Esophagus muscularis mucosa (tissue), 3 donors: ENCODE data around the gene NDUFB2.

Experiments
- EP300 ChIP-seq: sonication (generic); formaldehyde crosslinking; IDR thresholded peaks from one replicate; pipeline ENCODE4 v1.6.1; 2017; ENCODE audit warnings: antibody characterized with exemption
- TF ChIP-seq, protein P1 (sequence below), 3 experiments: fragments of 200-600 bp in 2 of 3; fragments of 450-650 bp in 1 of 3; sonication (generic) in 2 of 3; IDR thresholded peaks; one replicate each; pipeline ENCODE4 v1.5.1; 2017 to 2019; ENCODE audit warnings: antibody characterized with exemption in 3 of 3, mild to moderate bottlenecking in 2 of 3, moderate library complexity in 1 of 3

DNA sequence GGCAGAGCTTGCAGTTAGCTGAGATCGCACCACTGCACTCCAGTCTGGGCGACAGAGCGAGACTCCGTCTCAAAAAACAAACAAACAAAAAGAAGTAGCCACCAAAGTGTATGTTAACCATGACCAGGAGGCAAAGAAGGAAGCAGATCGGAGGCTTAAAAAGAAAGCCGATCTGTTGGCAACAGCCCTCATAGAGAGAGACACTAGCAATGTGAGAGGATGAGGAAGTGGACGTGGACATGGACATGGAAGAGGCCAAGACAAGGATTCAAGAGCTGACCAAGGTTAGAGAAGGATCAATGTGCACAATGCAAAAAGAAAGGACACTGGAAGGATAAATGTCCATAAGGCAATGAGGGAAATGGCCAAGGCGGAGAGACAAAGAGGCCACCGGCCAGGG, 38.6 kb upstream of the NDUFB2 start:
- TF ChIP-seq, protein P1, sequence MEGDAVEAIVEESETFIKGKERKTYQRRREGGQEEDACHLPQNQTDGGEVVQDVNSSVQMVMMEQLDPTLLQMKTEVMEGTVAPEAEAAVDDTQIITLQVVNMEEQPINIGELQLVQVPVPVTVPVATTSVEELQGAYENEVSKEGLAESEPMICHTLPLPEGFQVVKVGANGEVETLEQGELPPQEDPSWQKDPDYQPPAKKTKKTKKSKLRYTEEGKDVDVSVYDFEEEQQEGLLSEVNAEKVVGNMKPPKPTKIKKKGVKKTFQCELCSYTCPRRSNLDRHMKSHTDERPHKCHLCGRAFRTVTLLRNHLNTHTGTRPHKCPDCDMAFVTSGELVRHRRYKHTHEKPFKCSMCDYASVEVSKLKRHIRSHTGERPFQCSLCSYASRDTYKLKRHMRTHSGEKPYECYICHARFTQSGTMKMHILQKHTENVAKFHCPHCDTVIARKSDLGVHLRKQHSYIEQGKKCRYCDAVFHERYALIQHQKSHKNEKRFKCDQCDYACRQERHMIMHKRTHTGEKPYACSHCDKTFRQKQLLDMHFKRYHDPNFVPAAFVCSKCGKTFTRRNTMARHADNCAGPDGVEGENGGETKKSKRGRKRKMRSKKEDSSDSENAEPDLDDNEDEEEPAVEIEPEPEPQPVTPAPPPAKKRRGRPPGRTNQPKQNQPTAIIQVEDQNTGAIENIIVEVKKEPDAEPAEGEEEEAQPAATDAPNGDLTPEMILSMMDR (IDR thresholded peaks at IDR 0.05): no peak
- no peak for TF ChIP-seq EP300
